Keratinocyte (primary cell): Measurements from ENCODE around the gene ACSS1. TPM values are rescaled to one million over a fixed set of nuclear protein-coding genes. Genes with fewer than 3 reads are reported as not detected.

Experiments
- DNase-seq: peaks from one replicate; pipeline ENCODE4 v3.0.0-alpha.2; 2011; ENCODE audit warnings: low read depth, missing footprints, low spot score
- FAIRE-seq: peaks from 2 replicates; lab custom pipeline; 2011; peaks lifted over from hg19 to GRCh38; lab: Jason Lieb, UNC
- H2AFZ ChIP-seq: 2 replicates; pipeline ENCODE4 v1.6.0; 2012; ENCODE audit warnings: low read length, control low read depth, inconsistent platforms; ENCODE audit not compliant: control insufficient read depth
- H3K27ac ChIP-seq: 2 replicates; pipeline ENCODE4 v1.5.1; 2011; ENCODE audit warnings: low read length; ENCODE audit not compliant: control insufficient read depth, insufficient read depth
- H3K27me3 ChIP-seq: 3 replicates; pipeline ENCODE4 v1.6.0; 2011; ENCODE audit warnings: low read length; ENCODE audit not compliant: control insufficient read depth, insufficient read depth; ENCODE audit errors: extremely low read depth
- H3K36me3 ChIP-seq, 2 experiments: 2 replicates in 1 of 2; 3 replicates in 1 of 2; pipeline ENCODE4 v1.5.1; 2011; ENCODE audit warnings: low read length in 2 of 2, mild to moderate bottlenecking in 1 of 2; ENCODE audit not compliant: control insufficient read depth in 2 of 2, insufficient read depth in 2 of 2; ENCODE audit errors: extremely low read depth in 1 of 2
- H3K4me1 ChIP-seq: 3 replicates; pipeline ENCODE4 v1.5.1; 2011; ENCODE audit warnings: low read length; ENCODE audit not compliant: control insufficient read depth, insufficient read depth; ENCODE audit errors: extremely low read depth
- H3K4me2 ChIP-seq: 3 replicates; pipeline ENCODE4 v1.6.0; 2011; ENCODE audit warnings: low read depth, low read length; ENCODE audit not compliant: control insufficient read depth, insufficient read depth; ENCODE audit errors: extremely low read depth
- H3K4me3 ChIP-seq, 3 experiments: fragments of 200-600 bp in 1 of 3; sonication (generic) in 1 of 3; 2 replicates in 2 of 3; 3 replicates in 1 of 3; pipeline ENCODE4 v1.5.1; 2011 to 2016; ENCODE audit warnings: low read length in 3 of 3, mild to moderate bottlenecking in 3 of 3, control low read depth in 2 of 3, inconsistent platforms in 1 of 3, low read depth in 1 of 3, mixed read lengths in 1 of 3, mixed run types in 1 of 3, moderate library complexity in 1 of 3; ENCODE audit not compliant: control insufficient read depth in 2 of 3, insufficient read depth in 2 of 3; ENCODE audit errors: extremely low read depth in 1 of 3
- H3K79me2 ChIP-seq: 2 replicates; pipeline ENCODE4 v1.6.0; 2012; ENCODE audit warnings: low read length; ENCODE audit not compliant: control insufficient read depth, insufficient read depth
- H3K9ac ChIP-seq: 3 replicates; pipeline ENCODE4 v1.6.0; 2011; ENCODE audit warnings: low read length; ENCODE audit not compliant: control insufficient read depth, insufficient read depth; ENCODE audit errors: extremely low read depth
- H3K9me1 ChIP-seq: 3 replicates; pipeline ENCODE4 v1.6.0; 2011; ENCODE audit warnings: low read length; ENCODE audit not compliant: control insufficient read depth, insufficient read depth; ENCODE audit errors: extremely low read depth
- H3K9me3 ChIP-seq: 2 replicates; pipeline ENCODE4 v1.5.1; 2012; ENCODE audit warnings: low read depth, low read length; ENCODE audit not compliant: control insufficient read depth
- H4K20me1 ChIP-seq: 3 replicates; pipeline ENCODE4 v1.6.0; 2011; ENCODE audit warnings: low read length; ENCODE audit not compliant: control insufficient read depth, insufficient read depth; ENCODE audit errors: extremely low read depth
- CTCF ChIP-seq, 3 experiments: IDR thresholded peaks in 1 of 3; conservative IDR thresholded peaks in 1 of 3; optimal IDR thresholded peaks in 1 of 3; 2 replicates in 2 of 3; 3 replicates in 1 of 3; pipeline versions ENCODE3 to v1.5.1; 2011; ENCODE audit warnings: low read length in 3 of 3, mild to moderate bottlenecking in 3 of 3, moderate library complexity in 2 of 3, control low read depth in 1 of 3, inconsistent platforms in 1 of 3; ENCODE audit not compliant: insufficient read depth in 2 of 3; ENCODE audit errors: extremely low read depth in 1 of 3
- EZH2 ChIP-seq: IDR thresholded peaks from one replicate; pipeline ENCODE4 v1.6.1; 2012; ENCODE audit warnings: inconsistent platforms, mild to moderate bottlenecking, low read length, moderate library complexity
- dilution Hi-C: fragments of 300-500 bp; cut with MboI; formaldehyde crosslinking; loops from one replicate; pipeline ENCODE4 v1.7.0; 2020; ENCODE audit warnings: low sequenced_read_pairs; ENCODE audit not compliant: extremely low pct_ligation_motif_present
- polyA plus RNA-seq, 5 experiments: library from polyadenylated mRNA; depleted of rRNA in 3 of 5; stranded (reverse) in 3 of 5; stranded (forward) in 1 of 5; unstranded in 1 of 5; fragments of >200 nt; gene quantifications; 1 replicate in 1 of 5; 2 replicates in 3 of 5; 3 replicates in 1 of 5; pipeline versions ENCODE4 v1.2.1 to v1.2.3, GENCODE V29; 2011 to 2012; ENCODE audit warnings: missing spikeins in 2 of 5, low read depth in 1 of 5, low replicate concordance in 1 of 5
- small RNA-seq, 3 experiments: library from RNA; depleted of rRNA; stranded (forward); fragments of <200 nt; gene quantifications; one replicate each; pipeline ENCODE3, GENCODE V24; 2012; ENCODE audit warnings: low read depth in 3 of 3, low replicate concordance in 1 of 3; ENCODE audit not compliant: insufficient read length in 3 of 3

ACSS1 gene
- polyA plus RNA-seq, 1 donor (not counting 4 experiments of a cell fraction or from before 2014, with no cell fraction given), result 1.5 TPM

- Histone ChIP-seq H3K36me3 (peaks cover 0 to 19% of the 10 kb centered on the region in 2 experiments), H3K27me3 (no peaks in the 10 kb centered on the region)
- dilution Hi-C loops, result no loop called here
These were observed 100.5 kb downstream of the ACSS1 start for GRCh38 chr20:24957326-24958016.

More at GRCh38 chr20:24957326-24958016, 100.5 kb downstream of the ACSS1 start:
- no peak overlapping the region for H3K9ac ChIP-seq
- no peak overlapping the region for H3K27ac ChIP-seq
- no peaks in the 10 kb centered on the region for H4K20me1 ChIP-seq
- H3K4me2 ChIP-seq, result no peak overlapping the region
- DNase-seq, result no peak
- no peak for FAIRE-seq
- no peak overlapping the region for H3K4me3 ChIP-seq
- no peaks in the 10 kb centered on the region for H3K9me1 ChIP-seq
- no peaks in the 10 kb centered on the region for H3K4me1 ChIP-seq
- no peak for TF ChIP-seq EZH2
- no peak for TF ChIP-seq CTCF (optimal IDR thresholded peaks at IDR 0.05 in 1 of 3, IDR thresholded peaks at IDR 0.05 in 1 of 3, conservative IDR thresholded peaks at IDR 0.05 in 1 of 3; ENCODE audit: extremely low read depth in 1 of 3, insufficient read depth in 2 of 3, low read length in 3 of 3)
- H3K9me3 ChIP-seq, result no peaks in the 10 kb centered on the region
- no peak overlapping the region for H2AFZ ChIP-seq
- H3K79me2 ChIP-seq, result no peaks in the 10 kb centered on the region

Small RNA genes within 50 kb of the gene (small RNA-seq; reads per million reads assigned to genes)
- 0 reads per million in 3 experiments for gene RNU6-1257P

Other genes with a start within 250 kb of the ACSS1 start
- gene CST7, start 108.9 kb downstream of the ACSS1 start, polyA plus RNA-seq, result not detected in 3 replicates
- gene APMAP, start 65.4 kb downstream of the ACSS1 start, polyA plus RNA-seq, result 43.2 to 51.9 TPM (median 48.9 TPM) in 3 replicates
- not detected in 3 replicates for gene VSX1, start 24.0 kb upstream of the ACSS1 start, polyA plus RNA-seq
- gene ENTPD6, start 137.6 kb upstream of the ACSS1 start, polyA plus RNA-seq, result 57.8 to 62.0 TPM (median 58.0 TPM) in 3 replicates
- gene PYGB, start 189.9 kb upstream of the ACSS1 start, polyA plus RNA-seq, result 78.3 to 135 TPM (median 100 TPM) in 3 replicates